ENCODE results near the gene AFF3. TPM values are rescaled to one million over a fixed set of nuclear protein-coding genes. Genes with fewer than 3 reads are reported as not detected.

AFF3 gene
- total and polyA plus RNA-seq, 2 of the 13 experiments (the other 11 are each of a cell fraction or from before 2014, with no cell fraction given) = not detected

- TF ChIP-seq ZFP90 (CRISPR knock-in tag; IDR thresholded peaks at IDR 0.05; ENCODE audit: borderline replicate concordance) (no peak), ZBTB14 (CRISPR knock-in tag; IDR thresholded peaks at IDR 0.05) (no peak), ZNF639 (CRISPR knock-in tag; conservative IDR thresholded peaks at IDR 0.05) (no peak), ZBTB7A (CRISPR knock-in tag; IDR thresholded peaks at IDR 0.05) (no peak), ZNF383 (CRISPR knock-in tag; IDR thresholded peaks at IDR 0.05; ENCODE audit: borderline replicate concordance) (no peak), E2F1 (CRISPR knock-in tag; IDR thresholded peaks at IDR 0.05) (no peak), ZNF780A (CRISPR knock-in tag; IDR thresholded peaks at IDR 0.05) (no peak), ZFAT (CRISPR knock-in tag; conservative IDR thresholded peaks at IDR 0.05) (no peak), ZBTB3 (CRISPR knock-in tag; IDR thresholded peaks at IDR 0.05; ENCODE audit: borderline replicate concordance, low read depth) (no peak), FOXJ3 (CRISPR knock-in tag; IDR thresholded peaks at IDR 0.05; ENCODE audit: borderline replicate concordance) (no peak), KLF16 (CRISPR knock-in tag; IDR thresholded peaks at IDR 0.05) (no peak)
Measured at GRCh38 chr2:99607861-99608491, 534.4 kb downstream of the AFF3 start (continued).

Measured in HepG2 (cell line).